Pancreas (tissue), 10 donors: ENCODE data around the gene PWP2. TPM values are rescaled to one million over a fixed set of nuclear protein-coding genes. Genes with fewer than 3 reads are reported as not detected.

Experiments
- ATAC-seq, 4 donors: fragments of 200-7000 bp; cut with Tn5 transposase; one replicate each; pipeline versions ENCODE4 v1.8.0 to v1.9.1; 2020; ENCODE audit warnings: mild to moderate bottlenecking in 4 of 4, moderate library complexity in 4 of 4
- DNase-seq, 6 donors: peaks; one replicate each; pipeline ENCODE4 v3.0.0-alpha.2; 2020
- FAIRE-seq: peaks from 2 replicates; lab custom pipeline; 2012; peaks lifted over from hg19 to GRCh38; lab: Jason Lieb, UNC
- H3K27ac ChIP-seq, 4 donors: fragments of 200-600 bp; sonication (generic); 1 replicate in 3 of 4; 2 replicates in 1 of 4; pipeline versions ENCODE4 v1.5.0 to v1.8.0; 2020
- H3K27me3 ChIP-seq, 4 donors: fragments of 200-600 bp; one replicate each; pipeline ENCODE4 v1.8.0; 2021
- H3K36me3 ChIP-seq, 3 donors: fragments of 200-600 bp; sonication (generic) in 1 of 3; one replicate each; pipeline versions ENCODE4 v1.5.0 to v1.8.0; 2020 to 2021
- H3K4me1 ChIP-seq, 3 donors: fragments of 200-600 bp; one replicate each; pipeline ENCODE4 v1.8.0; 2021
- H3K4me3 ChIP-seq, 4 donors: fragments of 200-600 bp; sonication (generic) in 2 of 4; one replicate each; pipeline versions ENCODE4 v1.5.0 to v1.8.0; 2020 to 2021
- H3K9me3 ChIP-seq, 4 donors: fragments of 200-600 bp; one replicate each; pipeline ENCODE4 v1.8.0; 2021
- CTCF ChIP-seq, 4 donors: fragments of 200-600 bp; sonication (generic) in 3 of 4; IDR thresholded peaks; one replicate each; pipeline versions ENCODE4 v1.5.0 to v1.8.0; 2021; ENCODE audit warnings: antibody characterized with exemption in 4 of 4
- WGBS, 2 donors: extraction: QIAGEN DNeasy Blood & Tissue Kit; methylation state at CpG; one replicate each; pipeline ENCODE4 v1.1.7; 2013; 5-methylcytosine and 5-hydroxymethylcytosine counted together
- intact Hi-C, 3 donors: fragments of 100-400 bp; cut with DNase I; formaldehyde crosslinking; loops; one replicate each; pipeline versions ENCODE4 v1.11.1 to v1.14.2; 2022
- polyA plus RNA-seq, 2 donors: library from polyadenylated mRNA; stranded (reverse); fragments of 200-250 nt; gene quantifications; one replicate each; pipeline ENCODE4 v1.2.3, GENCODE V29; 2013
- total RNA-seq, 6 donors: library from RNA; stranded (reverse); fragmentation: NEBNext Ultra II Directional in 4 of 6; extraction: Animal tissue kit (Norgen Biotek cat#: 25700) in 4 of 6; gene quantifications; one replicate each; pipeline versions ENCODE4 v1.2.1 to v1.2.4, GENCODE V29; 2021 to 2023
- donor health status: healthy with polysubstance abuse.
- donor health status: DM: no; HTN: no; CAD: no; lungs with moderate emphysema.
- donor health status: DM: no; HTN: no; CAD: no.
- donor health status: control.
- donor health status: control.
- donor health status: Bipolar disorder and iron deficiency.
- donor health status: DM: yes; HTN: yes; CAD: no.
- donor health status: DM: no; HTN: no; CAD: no.
- donor health status: DM: no; HTN: no; CAD: no.
- donor health status: DM: yes; HTN: yes; CAD: no.

PWP2 gene
- total and polyA plus RNA-seq, 8 donors: 0.87 to 10.5 (median 2.9) TPM

GRCh38 chr21:44082648-44083440 is 24.4 kb upstream of the PWP2 start:
- WGBS, 2 donors: 78 to 79% methylated on average over 24 of the region's 24 CpGs
- peak in 3 of 4 donors; percentile 22 to 41 (median 33) for ATAC-seq
- Histone ChIP-seq H3K9me3 (no peaks in the 10 kb centered on the region), H3K27me3 (no peaks in the 10 kb centered on the region), H3K27ac (peak overlapping the region in 1 of 4 donors; percentile 23), H3K4me1 (peaks cover 0 to 3% (median 0%) of the 10 kb centered on the region in 3 donors), H3K4me3 (no peak overlapping the region), H3K36me3 (peaks cover 0 to 41% (median 0%) of the 10 kb centered on the region in 3 donors)
- no peak for FAIRE-seq
- no peak for TF ChIP-seq CTCF (IDR thresholded peaks at IDR 0.05)
- intact Hi-C loops: no loop called here
- DNase-seq: no peak

- no peak for TF ChIP-seq CTCF (IDR thresholded peaks at IDR 0.05)
- Histone ChIP-seq H3K27me3 (no peaks in the 10 kb centered on the region), H3K4me3 (no peak overlapping the region), H3K9me3 (no peaks in the 10 kb centered on the region), H3K36me3 (peaks cover 0 to 41% (median 0%) of the 10 kb centered on the region in 3 donors), H3K4me1 (peaks cover 0 to 3% (median 0%) of the 10 kb centered on the region in 3 donors), H3K27ac (peak overlapping the region in 1 of 4 donors; percentile 33)
- ATAC-seq (peak in 1 of 4 donors; percentile 17), FAIRE-seq (no peak), DNase-seq (no peak)
- intact Hi-C loops: no loop called here
- 81 to 87% methylated on average over 16 of the region's 16 CpGs for WGBS, 2 donors
These were observed 23.4 kb upstream of the PWP2 start for GRCh38 chr21:44083631-44084291.

GRCh38 chr21:44084496-44085241 is 22.5 kb upstream of the PWP2 start:
- TF ChIP-seq CTCF (IDR thresholded peaks at IDR 0.05): no peak
- ATAC-seq: no peak
- intact Hi-C loops: no loop called here
- WGBS, 2 donors: 81 to 88% methylated on average over 7 of the region's 7 CpGs
- peaks cover 0 to 3% (median 0%) of the 10 kb centered on the region in 3 donors for H3K4me1 ChIP-seq
- H3K9me3 ChIP-seq: no peaks in the 10 kb centered on the region
- H3K27me3 ChIP-seq: no peaks in the 10 kb centered on the region
- FAIRE-seq: no peak
- peak overlapping the region in 2 of 4 donors; percentile 30 to 33 for H3K27ac ChIP-seq
- DNase-seq: no peak
- H3K4me3 ChIP-seq: no peak overlapping the region
- peaks cover 0 to 32% (median 0%) of the 10 kb centered on the region in 3 donors for H3K36me3 ChIP-seq

- ATAC-seq (no peak), DNase-seq (peak in 1 of 6 donors; percentile 35), FAIRE-seq (no peak)
- H3K27me3 ChIP-seq: no peaks in the 10 kb centered on the region
- H3K27ac ChIP-seq: peak overlapping the region in 3 of 4 donors; percentile 12 to 48 (median 30)
- H3K36me3 ChIP-seq: peaks cover 0 to 36% (median 6%) of the 10 kb centered on the region in 3 donors
- H3K4me3 ChIP-seq: no peak overlapping the region
- no peak for TF ChIP-seq CTCF (IDR thresholded peaks at IDR 0.05)
- 60 to 66% methylated on average over 15 of the region's 15 CpGs for WGBS, 2 donors
- intact Hi-C loops: no loop called here
- H3K9me3 ChIP-seq: no peaks in the 10 kb centered on the region
- H3K4me1 ChIP-seq: peaks cover 0 to 3% (median 0%) of the 10 kb centered on the region in 3 donors
These were observed 21.5 kb upstream of the PWP2 start for GRCh38 chr21:44085491-44086321.
